ENCODE measurements around the gene SEMA4D.
A peak's percentile ranks its signal among the peaks of the same experiment; 100 is the strongest.

The SEMA4D gene

GRCh38 chr9:89410641-89411350 lies 87.1 kb downstream of the SEMA4D start:
- CTCF ChIA-PET, result interaction anchor here (0.7 to 2.0 kb wide), 15 partner anchors 8 to 182 kb away, joined by 3 to 14 read pairs (median 4); no protein-coding TSS in a partner anchor
- DNase-seq (ENCODE audit: extremely low spot score), result peak; percentile 80
- peak; percentile 14 for TF ChIP-seq CTCF (IDR thresholded peaks at IDR 0.05; ENCODE audit: control extremely low read depth, extremely low read depth, low read depth, missing control alignments)
- POLR2A ChIA-PET, result interaction anchor here (0.6 to 1.5 kb wide), 2 partner anchors 17 to 88 kb away, joined by 3 to 4 read pairs; no protein-coding TSS in a partner anchor

GRCh38 chr9:89410022-89410421 lies 87.9 kb downstream of the SEMA4D start:
- CTCF ChIA-PET, result interaction anchor here (0.9 to 2.0 kb wide), 14 partner anchors 8 to 183 kb away, joined by 3 to 14 read pairs (median 4); no protein-coding TSS in a partner anchor
- TF ChIP-seq CTCF (IDR thresholded peaks at IDR 0.05; ENCODE audit: control extremely low read depth, extremely low read depth, low read depth, missing control alignments), result no peak
- DNase-seq (ENCODE audit: extremely low spot score), result no peak
- POLR2A ChIA-PET, result interaction anchor here (0.6 to 1.5 kb wide), 2 partner anchors 18 to 89 kb away, joined by 3 to 4 read pairs; no protein-coding TSS in a partner anchor

- TF ChIP-seq CTCF (IDR thresholded peaks at IDR 0.05; ENCODE audit: control extremely low read depth, extremely low read depth, low read depth, missing control alignments), result no peak
- POLR2A ChIA-PET, result no interaction called here
Measured at GRCh38 chr9:89409466-89409865, 88.4 kb downstream of the SEMA4D start.

GRCh38 chr9:89408628-89409101 lies 89.2 kb downstream of the SEMA4D start:
- no peak for TF ChIP-seq CTCF (IDR thresholded peaks at IDR 0.05; ENCODE audit: control extremely low read depth, extremely low read depth, low read depth, missing control alignments)
- CTCF ChIA-PET, result interaction anchor here (1.1 to 2.8 kb wide), 5 partner anchors 10 to 140 kb away, joined by 3 to 15 read pairs (median 7); no protein-coding TSS in a partner anchor
- DNase-seq (ENCODE audit: extremely low spot score), result no peak
- POLR2A ChIA-PET, result no interaction called here

More at GRCh38 chr9:89409466-89409865, 88.4 kb downstream of the SEMA4D start:
- no peak for DNase-seq (ENCODE audit: extremely low spot score)
- CTCF ChIA-PET, result interaction anchor here (1.2 to 2.8 kb wide), 8 partner anchors 8 to 146 kb away, joined by 3 to 15 read pairs (median 6); no protein-coding TSS in a partner anchor

- no peak for TF ChIP-seq CTCF (IDR thresholded peaks at IDR 0.05; ENCODE audit: control extremely low read depth, extremely low read depth, low read depth, missing control alignments)
- no peak for DNase-seq (ENCODE audit: extremely low spot score)
- ChIA-PET CTCF (interaction anchor here (1.2 to 2.8 kb wide), 3 partner anchors 22 to 141 kb away, joined by 3 to 15 read pairs (median 8); no protein-coding TSS in a partner anchor), POLR2A (no interaction called here)
Measured at GRCh38 chr9:89407070-89407469, 90.8 kb downstream of the SEMA4D start.

- CTCF ChIA-PET, result interaction anchor here (0.7 to 1.2 kb wide), 6 partner anchors 8 to 147 kb away, joined by 3 to 5 read pairs (median 4); no protein-coding TSS in a partner anchor
- DNase-seq (ENCODE audit: extremely low spot score), result peak; percentile 75
- no peak for TF ChIP-seq CTCF (IDR thresholded peaks at IDR 0.05; ENCODE audit: control extremely low read depth, extremely low read depth, low read depth, missing control alignments)
- POLR2A ChIA-PET, result interaction anchor here (1.1 kb wide), 1 partner anchor 92 kb away, joined by 3 read pairs; no protein-coding TSS in a partner anchor
Measured at GRCh38 chr9:89405826-89406225, 92.1 kb downstream of the SEMA4D start.
